ACHN (cell line): ENCODE data around the gene GPX2.

Source experiments
- DNase-seq: peaks from one replicate; pipeline ENCODE4 v3.0.0-alpha.2; 2015
- in situ Hi-C: cut with HindIII; loops from 2 replicates; pipeline ENCODE4 v1.10.0; 2017; ENCODE audit warnings: low sequenced_read_pairs, low pct_ligation_motif_present, low pct_unique_long_range_greater_than_20kb

GPX2 gene

GRCh38 chr14:64965356-64966000, 22.9 kb upstream of the GPX2 start:
- in situ Hi-C loops, result no loop called here
- DNase-seq, result no peak

GRCh38 chr14:64963611-64964010, 21.1 kb upstream of the GPX2 start:
- no peak for DNase-seq
- in situ Hi-C loops, result no loop called here

GRCh38 chr14:64960762-64961276, 18.3 kb upstream of the GPX2 start:
- no peak for DNase-seq
- in situ Hi-C loops, result no loop called here

- in situ Hi-C loops, result no loop called here
- no peak for DNase-seq
These were observed 16.2 kb upstream of the GPX2 start for GRCh38 chr14:64958743-64959142.

GRCh38 chr14:64958201-64958600, 15.7 kb upstream of the GPX2 start:
- in situ Hi-C loops, result no loop called here

GRCh38 chr14:64956697-64957406, 14.3 kb upstream of the GPX2 start:
- no peak for DNase-seq
- in situ Hi-C loops, result no loop called here

More at GRCh38 chr14:64958201-64958600, 15.7 kb upstream of the GPX2 start:
- DNase-seq, result no peak

GRCh38 chr14:64955297-64955696, 12.8 kb upstream of the GPX2 start:
- in situ Hi-C loops, result no loop called here
- no peak for DNase-seq

GRCh38 chr14:64954491-64955240, 12.1 kb upstream of the GPX2 start:
- DNase-seq, result no peak
- in situ Hi-C loops, result no loop called here

GRCh38 chr14:64953661-64954060, 11.1 kb upstream of the GPX2 start:
- DNase-seq, result no peak
- in situ Hi-C loops, result no loop called here

- no peak for DNase-seq
- in situ Hi-C loops, result no loop called here
These were observed 10.7 kb upstream of the GPX2 start for GRCh38 chr14:64953310-64953654.

GRCh38 chr14:64952598-64953309, 10.2 kb upstream of the GPX2 start:
- in situ Hi-C loops, result no loop called here
- DNase-seq, result no peak

GRCh38 chr14:64951724-64952123, 9.2 kb upstream of the GPX2 start:
- in situ Hi-C loops, result no loop called here
- no peak for DNase-seq

GRCh38 chr14:64951291-64951690, 8.7 kb upstream of the GPX2 start:
- no peak for DNase-seq
- in situ Hi-C loops, result no loop called here

- in situ Hi-C loops, result no loop called here
- DNase-seq, result no peak
These were observed 8.3 kb upstream of the GPX2 start for GRCh38 chr14:64950889-64951288.

GRCh38 chr14:64948612-64949210, 6.2 kb upstream of the GPX2 start:
- DNase-seq, result no peak
- in situ Hi-C loops, result no loop called here

GRCh38 chr14:64947710-64948611, 5.4 kb upstream of the GPX2 start:
- DNase-seq, result no peak
- in situ Hi-C loops, result no loop called here

- DNase-seq, result no peak
- in situ Hi-C loops, result no loop called here
These were observed 3.9 kb upstream of the GPX2 start for GRCh38 chr14:64946310-64947045.
